ENCODE results near the gene PHF21A.

DNA sequence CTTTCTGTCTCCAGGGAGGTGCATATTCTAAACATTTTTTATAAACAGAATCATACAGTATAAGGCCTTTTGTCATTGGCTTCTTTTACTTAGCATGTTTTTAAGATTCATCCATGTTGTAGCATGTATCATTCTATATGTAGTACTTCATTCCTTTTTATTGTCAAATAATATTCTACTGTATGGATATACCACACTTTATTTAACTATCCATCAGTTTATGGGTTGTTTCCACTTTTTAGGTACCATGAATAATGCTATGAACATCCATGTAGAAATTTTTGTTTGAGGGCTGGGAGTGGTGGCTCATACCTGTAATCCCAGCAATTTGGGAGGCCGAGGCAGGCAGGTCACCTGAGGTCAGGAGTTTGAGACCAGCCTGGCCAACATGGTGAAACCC, 73.1 kb downstream of the PHF21A start:
- TF ChIP-seq GATA2 (IDR thresholded peaks at IDR 0.05; ENCODE audit: insufficient read depth, insufficient read length, low read depth, low read length): no peak
- no peak for TF ChIP-seq EZH2 (IDR thresholded peaks at IDR 0.05; ENCODE audit: borderline replicate concordance, low read depth, low read length, severe bottlenecking)

All from endothelial cell of umbilical vein (primary cell).